HG03196 (cell line): ENCODE results near the gene TRAPPC12.
"Not testable (repeated sequence)": the region's sequence is repeated elsewhere in the genome, so short reads cannot be mapped to it uniquely, and the experiment has no call there.

ENCODE experiments used
- ATAC-seq: cut with Tn5 transposase; IDR thresholded peaks from one replicate; pipeline ENCODE4 v1.9.1; 2021; ENCODE audit not compliant: unreplicated experiment

TRAPPC12 gene

DNA sequence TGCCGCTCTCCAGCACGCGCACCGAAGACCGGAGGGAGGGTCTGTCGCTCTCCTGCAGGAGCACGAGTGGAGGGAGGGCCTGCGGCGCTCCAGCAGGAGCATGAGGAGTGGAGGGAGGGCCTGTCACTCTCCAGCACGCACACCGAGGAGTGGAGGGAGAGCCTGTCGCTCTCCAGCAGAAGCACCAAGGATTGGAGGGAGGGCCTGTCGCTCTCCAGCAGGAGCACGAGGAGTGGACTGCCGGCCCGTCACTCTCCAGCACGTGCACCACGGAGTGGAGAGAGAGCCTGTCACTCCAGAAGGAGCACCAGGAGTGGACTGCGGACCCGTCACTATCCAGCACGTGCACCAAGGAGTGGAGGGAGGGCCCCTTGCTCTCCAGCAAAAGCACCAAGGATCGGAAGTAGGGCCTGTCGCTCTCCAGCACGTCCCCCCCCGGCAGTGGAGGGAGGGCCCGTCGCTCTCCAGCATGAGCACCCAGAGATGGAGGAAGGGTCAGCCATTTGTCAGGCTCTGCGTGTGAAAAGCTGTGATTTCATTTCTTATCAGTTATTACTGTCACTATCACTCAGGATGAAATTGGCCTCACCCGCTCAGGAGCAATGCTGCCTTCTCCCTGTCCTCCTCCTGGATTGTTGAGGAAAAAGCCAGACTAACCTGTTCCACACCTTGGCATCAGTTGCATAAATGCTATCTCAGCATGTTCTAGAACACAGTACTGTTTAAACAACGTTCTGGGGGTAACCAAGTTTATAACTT, 103.9 kb downstream of the TRAPPC12 start:
- no peak for ATAC-seq

DNA sequence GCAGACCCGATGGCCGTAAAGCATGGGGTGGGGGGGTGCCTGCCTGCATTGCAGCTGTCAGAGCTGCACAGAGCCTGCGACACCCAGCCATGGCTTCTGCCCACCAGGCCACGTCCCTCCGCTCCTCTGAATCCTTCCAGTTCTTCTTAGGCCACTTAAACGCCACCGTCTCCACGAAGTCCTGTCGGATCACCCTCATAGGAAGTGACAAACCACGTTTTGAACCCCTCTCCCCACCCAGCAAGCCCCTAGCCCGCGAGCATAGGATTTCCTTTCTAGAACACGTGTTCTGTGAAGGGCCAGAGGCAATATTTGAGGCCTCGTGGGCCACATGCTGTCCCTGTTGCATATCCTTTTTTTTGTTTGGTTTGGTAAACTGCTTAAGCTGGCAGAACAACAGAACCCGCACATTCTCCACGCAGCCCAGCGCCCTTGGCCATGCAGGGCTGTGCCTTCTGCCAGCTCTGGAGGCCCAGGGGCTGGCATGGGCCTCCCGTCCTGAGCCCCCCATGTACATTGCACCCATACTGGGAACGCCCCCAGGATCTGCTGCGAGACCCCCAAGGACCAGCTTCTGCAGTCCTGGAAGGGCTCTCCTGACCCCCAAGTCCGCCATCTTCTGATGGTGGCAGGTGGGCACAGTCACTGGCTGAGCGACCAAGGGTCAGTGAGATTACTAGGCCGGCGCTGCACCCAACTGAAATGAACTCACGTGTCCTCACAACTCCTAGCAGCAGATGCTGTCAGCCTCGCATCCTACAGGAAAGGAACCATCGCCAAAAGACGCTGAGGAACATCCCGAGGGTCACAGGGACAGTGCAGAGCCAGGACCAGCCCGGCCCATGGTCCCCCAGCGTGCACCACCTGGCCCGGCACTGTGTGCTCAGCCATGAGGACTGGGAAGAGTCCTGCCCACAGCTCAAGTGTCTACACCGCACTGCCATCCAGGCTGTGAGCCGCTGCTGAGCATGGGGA, 104.8 kb downstream of the TRAPPC12 start:
- ATAC-seq, result no peak

DNA sequence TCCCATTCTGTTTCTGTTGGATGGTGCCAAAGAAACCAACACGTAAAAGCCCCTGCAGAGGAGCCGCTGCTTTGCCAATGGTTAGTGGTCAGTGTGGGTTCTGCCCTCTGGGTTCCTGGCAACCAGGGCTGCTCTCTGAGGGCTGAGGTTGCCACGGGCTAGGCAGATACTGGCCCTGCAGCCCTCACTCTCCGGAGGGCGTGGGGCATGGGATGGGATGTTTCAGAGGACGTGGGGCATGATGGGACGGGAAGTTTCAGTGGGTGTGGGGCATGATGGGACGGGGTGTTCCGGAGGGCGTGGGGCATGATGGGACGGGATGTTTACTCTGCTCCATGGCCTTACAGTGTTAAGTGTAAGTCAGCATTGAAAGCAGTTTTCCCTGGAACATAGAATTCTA, 105.7 kb downstream of the TRAPPC12 start:
- no peak for ATAC-seq

DNA sequence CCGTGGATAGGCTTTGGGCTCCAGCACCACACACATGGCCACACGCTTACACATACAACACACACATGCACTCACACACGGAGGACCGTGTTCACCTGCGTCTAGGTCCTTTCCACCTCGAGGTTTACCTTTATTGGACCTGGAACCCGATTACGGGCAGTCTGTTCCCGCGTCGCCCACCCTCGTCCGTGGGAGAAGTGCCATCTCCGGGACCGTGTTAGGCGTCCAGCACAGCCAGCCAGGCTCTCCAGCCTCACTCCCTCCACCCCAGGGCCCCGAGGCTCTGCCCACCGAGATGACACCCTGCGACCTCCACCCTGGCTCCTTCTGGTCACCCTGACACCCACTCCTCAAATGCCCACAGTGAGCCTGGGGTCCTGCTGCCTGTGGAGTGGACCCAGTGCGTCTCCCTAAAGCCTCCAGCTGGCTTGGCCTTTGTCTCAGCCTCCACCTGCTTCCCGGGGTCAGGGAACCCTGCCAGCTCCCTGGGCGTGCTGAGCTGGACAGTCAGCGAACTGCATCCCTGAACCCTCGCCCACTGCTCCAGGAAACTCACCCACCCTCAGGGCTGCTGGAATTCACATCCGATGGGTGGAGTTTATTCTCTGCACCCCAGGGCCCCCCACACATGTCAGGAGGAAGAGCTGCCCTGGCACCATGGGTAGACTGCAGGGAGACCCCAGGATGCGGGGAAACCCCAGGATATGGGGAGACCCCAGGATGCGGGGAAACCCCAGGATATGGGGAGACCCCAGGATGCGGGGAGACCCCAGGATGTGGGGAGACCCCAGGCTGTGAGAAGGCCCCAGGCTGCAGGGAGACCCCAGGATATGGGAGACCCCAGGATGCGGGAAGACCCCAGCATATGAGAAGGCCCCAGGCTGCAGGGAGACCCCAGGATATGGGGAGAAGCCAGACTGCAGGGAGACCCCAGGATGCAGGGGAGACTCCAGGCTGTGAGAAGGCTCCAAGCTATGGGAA, 106.8 kb downstream of the TRAPPC12 start:
- ATAC-seq, result no peak

DNA sequence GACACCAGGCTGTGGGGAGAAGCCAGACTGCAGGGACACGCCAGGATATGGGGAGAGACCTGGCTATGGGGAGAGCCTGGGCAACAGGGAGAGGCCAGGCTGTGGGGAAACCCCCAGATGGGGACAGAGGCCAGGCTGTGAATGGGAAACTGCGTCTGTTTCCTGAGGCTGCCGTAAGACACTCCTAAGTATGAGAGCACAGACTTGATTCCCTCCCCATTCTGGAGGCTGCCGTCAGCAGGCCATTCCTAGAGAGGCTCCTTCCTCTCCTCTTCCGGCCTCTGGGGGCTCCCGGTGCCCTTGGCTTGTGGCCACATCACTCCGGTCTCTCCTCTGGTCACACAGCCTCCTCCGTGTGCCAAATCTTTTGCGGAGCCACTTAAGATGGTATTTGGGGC, 107.5 kb downstream of the TRAPPC12 start:
- no peak for ATAC-seq

DNA sequence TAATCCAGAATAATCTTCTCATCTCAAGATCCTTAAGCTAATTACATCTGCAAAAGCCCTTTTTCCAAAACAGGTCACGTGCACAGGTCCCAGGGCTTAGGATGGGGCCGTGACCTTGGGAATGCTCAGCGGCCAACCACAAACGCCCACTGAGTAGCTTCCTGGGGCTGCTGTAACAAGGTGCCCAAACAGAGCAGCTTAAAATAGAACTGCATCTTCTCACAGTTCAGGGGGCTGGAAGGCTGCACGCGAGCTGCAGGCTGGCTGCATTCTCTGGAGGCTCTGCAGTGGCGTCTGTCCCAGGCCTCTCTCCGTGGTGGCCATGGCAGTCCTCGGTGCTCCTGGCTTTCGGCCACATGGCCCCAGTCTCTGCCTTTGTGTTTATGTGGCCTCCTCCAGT, 107.9 kb downstream of the TRAPPC12 start:
- ATAC-seq, result no peak

DNA sequence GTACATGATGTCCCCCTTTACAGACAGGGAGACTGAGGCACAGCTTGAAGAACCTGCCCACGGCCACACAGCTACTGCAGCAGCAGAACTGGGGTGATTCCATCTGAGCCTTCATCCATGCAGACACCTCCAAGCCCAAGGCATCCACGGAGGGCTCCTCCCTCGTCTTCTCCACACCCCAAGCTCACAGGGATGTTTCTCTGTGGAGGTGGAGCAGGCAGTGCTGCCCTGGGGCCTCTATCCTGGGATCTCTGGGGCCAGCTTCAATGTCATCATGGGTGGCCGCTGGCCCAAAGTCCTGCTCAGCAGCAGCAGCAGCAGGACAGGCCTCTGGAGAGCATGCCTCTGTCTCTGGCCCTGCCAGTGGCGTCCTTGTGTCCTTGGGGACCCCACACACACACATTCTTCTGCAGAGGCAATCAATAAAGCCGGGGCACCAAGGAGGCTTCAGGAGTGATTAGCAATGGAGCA, 108.6 kb downstream of the TRAPPC12 start:
- ATAC-seq, result no peak

DNA sequence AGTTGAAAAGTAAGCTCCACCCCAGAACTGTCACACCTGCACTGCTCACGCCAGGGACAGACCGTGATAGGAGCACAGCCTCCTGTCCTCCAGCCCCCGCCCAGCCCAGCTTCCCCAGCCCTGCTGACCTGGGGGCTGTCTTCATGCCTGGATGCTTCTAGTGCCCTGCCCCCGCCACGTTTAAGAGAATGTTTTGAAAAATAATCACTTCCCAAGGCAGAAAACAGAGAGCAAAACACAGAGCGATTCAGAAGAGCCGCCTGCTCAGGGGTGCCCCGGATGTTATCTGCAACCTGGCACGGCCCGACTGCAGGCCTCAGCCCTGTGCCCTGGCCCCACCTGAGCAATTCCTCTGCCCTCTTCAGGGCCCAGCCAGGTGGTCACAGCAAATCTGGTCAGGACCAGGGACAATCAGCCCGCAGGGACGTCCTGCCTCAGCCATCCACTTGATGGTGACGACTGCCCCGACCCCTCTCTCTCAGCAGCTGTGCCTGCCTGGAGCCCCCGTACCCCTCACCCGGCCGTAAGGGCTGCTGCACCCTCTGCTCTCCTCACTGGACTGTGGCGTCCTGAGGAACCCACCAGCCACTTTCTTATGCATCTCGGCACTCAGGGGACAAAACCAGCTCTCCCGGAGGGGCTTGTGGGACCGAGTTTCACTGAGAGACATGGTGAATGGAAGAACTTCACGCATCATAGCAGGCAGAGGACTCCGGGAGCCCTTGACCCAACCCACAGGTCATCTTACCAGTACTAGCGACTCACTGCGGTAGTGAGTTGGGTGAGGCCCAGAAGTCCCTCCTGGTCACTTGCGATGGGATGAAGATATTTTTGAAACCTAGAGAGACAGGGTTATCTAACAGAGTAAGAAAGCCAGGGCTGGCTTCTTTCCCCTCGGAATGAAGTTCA, 109.6 kb downstream of the TRAPPC12 start:
- no peak for ATAC-seq

DNA sequence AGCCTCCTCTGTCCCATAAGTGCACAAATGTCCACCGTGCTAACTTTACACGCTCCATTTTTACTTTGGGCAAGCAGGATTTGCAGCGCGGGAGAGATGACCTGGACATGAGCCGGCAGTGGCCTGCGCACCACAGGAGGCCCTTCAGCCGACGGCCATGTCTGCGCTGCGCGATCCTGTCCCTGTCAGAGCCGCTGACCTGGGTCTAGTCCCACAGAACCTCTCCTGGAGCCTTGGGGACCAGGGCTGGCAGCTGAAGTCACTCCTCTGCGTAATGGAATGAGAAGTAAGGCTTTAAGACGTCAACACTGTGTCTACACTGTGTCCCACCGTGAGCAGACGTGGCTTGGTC, 110.2 kb downstream of the TRAPPC12 start:
- no peak for ATAC-seq

DNA sequence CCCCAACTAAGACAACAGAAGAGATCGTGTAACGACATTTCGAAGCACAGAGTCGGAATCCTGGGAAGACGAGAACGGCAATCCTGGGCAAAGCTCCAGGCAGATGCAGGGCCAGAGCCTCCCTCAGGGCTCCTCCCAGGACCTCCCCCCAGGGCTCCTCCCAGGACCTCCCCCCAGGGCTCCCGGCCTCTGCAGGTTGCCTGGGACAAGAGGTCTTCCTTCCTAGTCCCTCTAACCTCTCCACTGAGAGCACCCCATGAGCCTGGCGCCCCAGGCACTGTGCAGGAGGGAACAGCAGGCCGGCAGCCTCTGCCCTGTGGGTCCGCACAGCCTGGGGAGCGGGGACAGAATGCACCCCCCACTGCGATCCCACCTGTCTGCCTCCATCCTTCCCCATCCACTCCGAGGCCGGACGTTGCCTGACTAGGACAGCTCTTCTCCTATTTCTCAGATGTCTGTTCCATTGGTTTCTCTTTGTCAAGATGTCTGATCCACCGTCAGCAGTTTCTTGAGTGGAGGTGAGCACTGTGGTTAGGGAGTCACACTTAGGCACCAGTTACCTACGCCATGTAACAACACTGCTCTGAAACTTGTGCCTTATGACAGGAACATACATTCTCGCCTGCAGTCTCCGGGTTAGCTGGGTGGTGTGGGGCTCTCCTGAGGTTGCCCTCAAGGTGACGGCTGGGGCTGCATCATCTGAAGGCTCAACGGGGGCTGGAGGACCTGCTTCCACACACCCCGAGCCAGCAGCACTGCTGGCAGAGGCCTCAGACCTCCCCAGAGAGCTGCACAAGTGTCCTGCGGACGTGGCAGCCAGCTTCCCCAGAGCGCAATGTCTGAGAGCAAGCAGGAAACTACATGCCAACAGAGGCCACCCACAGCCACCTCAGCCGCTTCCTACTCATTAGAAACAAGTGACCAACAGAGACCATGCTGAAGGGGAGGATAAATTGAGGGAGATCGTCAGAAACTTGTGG, 111.0 kb downstream of the TRAPPC12 start:
- no peak for ATAC-seq

DNA sequence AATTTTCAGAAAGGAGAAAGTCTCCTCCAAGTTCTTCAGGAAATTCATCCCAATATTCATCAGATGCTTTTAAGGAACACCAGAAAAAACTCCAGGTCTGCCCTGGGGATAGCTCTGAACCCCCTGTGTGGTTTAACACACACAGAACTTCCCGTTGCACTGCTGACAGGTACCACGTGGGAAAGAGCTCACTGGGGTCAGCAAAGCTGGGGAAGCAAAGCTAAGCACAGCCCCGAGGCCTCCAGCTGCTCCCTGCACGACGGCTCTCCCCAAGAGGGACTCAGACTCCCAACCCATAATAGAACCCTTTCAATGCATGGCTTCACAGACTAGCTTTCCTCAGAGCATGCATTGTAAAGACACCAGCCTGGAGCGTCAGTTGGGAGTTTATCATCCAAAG, 111.8 kb downstream of the TRAPPC12 start:
- ATAC-seq, result no peak

DNA sequence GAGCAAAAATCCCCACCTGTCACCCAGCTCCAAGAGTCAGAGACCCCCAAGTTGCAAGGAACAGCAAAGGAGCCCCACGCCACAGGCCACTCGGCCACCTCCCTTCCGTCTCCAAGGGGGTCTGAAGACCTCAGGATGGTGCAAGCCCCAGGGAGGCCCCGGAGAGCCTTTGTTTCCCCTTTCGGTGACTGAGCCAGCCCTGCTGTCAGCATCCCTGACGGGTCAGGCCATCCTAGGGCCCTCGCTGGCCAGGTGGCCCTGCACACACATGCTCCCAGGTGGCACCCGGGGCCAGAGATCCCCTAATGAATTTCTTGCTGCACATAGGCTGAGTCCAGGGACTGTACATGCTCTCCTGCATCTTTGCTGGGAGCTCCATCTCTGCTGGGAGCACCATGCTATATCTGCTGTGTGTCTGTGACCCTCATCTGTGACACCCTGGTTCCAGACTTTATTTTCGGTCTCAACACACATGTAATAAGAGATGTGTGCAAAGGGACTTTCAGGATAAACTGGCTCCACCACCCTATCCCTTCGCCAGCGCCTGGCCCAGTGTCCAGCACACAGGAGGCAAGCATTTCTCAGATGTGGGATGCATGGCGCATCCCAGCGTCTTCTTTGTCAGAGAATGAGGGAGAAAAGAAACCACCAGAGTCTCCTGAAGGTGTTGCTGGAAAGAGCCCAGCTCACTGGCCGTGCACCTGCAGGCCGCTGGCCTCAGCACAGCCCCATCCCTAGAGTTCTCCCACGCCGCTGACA, 112.4 kb downstream of the TRAPPC12 start:
- no peak for ATAC-seq

DNA sequence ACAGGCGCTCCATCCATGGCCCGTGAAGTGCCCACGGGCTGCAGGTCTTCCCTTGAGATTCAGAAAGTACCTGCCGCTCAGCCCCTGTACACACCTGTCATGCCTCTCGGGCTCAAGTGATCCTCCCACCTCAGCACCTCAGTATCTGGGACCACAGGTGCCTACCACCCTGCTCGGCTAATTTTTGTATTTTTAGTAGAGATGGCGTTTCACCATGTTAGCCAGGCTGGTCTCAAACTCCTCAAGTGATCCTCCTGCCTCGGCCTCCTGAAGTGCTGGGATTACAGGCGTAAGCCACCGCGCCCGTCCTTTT, 112.9 kb downstream of the TRAPPC12 start:
- not testable (repeated sequence) for ATAC-seq

DNA sequence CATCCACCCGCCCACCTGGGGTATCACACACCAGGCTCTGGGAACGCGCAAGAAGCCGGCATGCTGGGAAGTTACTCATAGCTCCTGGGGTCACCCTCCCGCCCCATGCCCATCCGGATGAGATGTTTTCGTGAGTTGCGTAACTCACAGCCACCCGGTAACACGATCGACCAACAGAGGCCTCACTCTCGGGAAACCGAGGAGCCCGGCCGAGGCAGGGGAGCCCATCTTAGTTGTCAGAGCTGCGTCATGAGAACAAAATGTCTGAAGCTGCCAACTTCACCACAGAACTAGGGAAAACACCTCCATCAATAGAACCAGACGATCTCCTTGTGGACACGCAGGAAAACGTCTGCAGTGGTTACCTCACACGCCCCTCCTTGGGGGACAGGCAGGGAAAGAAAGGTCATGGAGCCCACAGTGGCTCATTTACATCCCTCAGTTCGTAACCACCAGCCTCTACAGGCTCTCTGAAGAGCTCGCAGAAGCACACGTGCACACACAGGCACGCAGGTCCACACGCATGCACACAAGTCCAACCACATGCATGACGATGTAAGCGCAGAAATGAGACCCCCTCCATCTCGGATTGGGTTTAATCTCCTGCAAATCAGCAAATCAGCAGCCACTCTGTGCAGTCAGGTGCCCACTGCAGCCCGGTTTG, 113.6 kb downstream of the TRAPPC12 start:
- no peak for ATAC-seq

DNA sequence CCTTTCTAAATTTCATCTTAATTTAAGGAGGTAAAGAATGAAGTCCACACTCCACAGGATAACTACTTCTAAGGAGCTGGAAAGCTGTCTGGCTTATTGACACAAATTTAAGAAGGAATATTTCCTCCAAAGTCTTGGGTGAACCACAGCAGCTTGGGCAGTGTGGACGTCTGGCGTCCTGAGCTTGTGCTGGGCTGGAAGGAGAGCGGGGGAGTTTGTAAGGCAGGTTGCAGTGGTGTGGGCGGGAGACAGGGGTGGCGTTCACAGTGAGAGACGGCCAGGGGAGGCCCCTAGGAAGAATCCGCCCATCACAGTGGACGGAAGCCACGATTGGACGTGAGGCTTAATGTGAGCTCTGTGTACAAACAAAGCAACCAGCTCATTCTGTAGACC, 114.1 kb downstream of the TRAPPC12 start:
- no peak for ATAC-seq

DNA sequence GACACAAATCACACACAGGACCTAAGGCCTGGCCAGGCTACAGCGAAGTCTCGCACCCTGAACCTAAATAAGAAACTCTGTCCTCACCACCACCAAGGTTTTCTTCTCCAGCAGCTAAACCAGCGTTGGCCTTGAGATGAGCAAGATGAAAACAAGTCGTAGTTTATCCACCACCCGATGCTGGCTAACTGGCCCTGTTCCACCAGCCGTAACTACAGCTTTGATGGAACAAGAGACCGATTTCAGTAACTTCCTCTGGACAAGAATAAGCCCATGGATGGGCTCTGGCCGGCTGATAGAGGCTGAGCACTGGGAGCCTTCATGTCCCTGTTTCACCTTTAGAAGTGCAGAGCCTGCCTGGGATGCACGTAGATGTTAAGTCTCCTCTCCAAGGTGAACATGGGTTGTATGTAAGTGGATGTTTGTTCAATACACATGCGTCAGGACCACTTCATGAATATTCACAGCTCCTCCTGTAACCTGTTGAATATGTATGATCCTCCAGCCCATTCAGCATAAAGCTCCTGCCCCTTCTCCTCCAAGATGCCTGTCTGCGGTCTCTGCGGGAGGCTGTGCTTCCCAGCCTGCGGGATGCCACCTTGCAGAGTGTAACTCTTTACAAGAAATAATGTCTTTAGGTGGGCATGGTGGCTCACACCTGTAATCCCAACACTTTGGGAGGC, 115.6 kb downstream of the TRAPPC12 start:
- ATAC-seq, result no peak

DNA sequence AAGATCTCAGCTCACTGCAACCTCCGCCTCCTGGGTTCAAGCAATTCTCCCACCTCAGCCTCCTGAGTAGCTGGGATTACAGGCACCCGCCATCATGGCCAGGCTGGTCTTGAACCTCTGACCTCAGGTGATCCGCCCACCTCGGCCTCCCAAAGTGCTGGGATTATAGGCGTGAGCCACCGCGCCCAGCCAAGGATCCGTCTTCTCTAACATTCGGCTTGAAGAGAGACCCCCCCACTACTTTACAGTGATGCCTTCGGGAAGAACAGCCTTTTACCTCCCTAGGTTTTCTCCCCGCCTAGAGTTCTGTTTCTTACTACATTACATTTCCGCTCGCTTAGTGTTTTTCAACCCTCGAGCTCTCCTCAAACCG, 117.2 kb downstream of the TRAPPC12 start:
- ATAC-seq, result not testable (repeated sequence)
